NCI-H510A (cell line): ENCODE results near the gene ALG14.
"Not testable (repeated sequence)": the region's sequence is repeated elsewhere in the genome, so short reads cannot be mapped to it uniquely, and the experiment has no call there.

ENCODE experiments used
- DNase-seq: peaks from one replicate; lab custom pipeline; 2025; lab: John Stamatoyannopoulos, UW

ALG14 gene

DNA sequence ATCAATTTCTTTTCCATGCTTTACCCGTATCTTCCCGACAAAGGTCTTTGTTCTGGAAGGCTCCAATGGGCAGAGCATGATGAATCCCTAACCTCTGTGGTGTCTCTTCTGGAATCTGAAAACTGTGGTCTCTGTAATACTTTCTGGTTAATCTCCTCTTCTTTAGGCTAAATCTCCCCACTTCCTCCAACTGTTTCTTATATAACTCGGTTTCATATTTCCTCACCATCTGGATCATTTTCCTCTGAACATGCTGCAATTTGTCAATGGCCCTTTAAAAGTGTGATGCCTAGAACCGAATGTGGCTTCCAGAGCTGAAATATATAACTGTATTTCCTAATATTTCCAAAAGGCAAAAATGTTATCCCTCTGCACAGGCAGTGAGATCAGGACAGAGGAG lies 66.1 kb downstream of the ALG14 start:
- DNase-seq: no peak

DNA sequence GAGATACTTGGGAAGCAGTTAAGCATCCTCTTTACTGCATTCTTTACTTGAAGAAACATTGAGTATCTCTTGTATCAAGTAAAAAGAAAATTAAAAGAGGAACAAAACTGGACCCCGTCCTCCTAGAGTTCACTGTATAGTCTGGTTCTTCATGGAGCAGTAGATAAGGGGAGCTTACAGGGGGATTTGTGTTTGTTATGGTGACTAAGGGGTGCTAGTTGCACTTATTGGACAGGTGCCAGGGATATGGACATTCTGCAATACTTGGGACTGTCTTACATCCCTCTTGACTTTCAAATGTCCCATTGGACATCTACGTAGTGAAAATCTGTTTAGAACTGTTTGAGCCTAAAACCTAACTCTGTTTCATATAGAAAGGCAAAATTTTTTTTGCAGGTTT lies 67.2 kb downstream of the ALG14 start:
- DNase-seq: no peak

DNA sequence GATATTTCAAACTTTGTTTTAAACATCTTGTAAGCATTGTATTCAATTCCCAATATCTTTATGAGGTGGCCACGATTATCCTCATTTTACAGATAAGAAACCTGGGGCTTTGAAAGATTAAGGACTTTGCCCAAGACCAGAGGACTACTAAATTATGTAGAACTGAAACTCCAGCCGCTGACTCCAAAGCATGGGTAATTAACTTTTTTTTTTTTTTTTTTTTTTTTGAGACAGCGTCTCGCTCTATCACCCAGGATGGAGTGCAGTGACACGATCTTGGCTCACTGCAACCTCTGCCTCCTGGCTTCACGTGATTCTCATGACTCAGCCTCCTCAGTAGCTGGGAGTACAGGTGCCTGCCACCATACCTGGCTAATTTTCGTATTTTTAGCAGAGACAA lies 68.7 kb downstream of the ALG14 start:
- DNase-seq: no peak

DNA sequence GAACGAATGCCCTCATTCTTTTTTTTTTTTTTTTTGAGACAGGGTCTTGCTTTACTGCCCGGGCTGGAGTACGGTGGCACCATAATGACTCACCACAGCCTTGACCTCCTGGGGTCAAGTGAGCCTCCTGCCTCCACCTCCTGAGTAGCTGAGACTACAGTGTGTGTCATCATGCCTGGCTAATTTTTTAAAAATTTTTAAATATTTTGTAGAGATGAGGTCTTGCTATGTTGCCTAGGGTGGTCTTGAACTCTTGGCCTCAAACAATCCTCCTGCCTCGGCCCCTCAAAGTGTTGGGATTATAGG lies 69.4 kb downstream of the ALG14 start:
- DNase-seq: no peak

DNA sequence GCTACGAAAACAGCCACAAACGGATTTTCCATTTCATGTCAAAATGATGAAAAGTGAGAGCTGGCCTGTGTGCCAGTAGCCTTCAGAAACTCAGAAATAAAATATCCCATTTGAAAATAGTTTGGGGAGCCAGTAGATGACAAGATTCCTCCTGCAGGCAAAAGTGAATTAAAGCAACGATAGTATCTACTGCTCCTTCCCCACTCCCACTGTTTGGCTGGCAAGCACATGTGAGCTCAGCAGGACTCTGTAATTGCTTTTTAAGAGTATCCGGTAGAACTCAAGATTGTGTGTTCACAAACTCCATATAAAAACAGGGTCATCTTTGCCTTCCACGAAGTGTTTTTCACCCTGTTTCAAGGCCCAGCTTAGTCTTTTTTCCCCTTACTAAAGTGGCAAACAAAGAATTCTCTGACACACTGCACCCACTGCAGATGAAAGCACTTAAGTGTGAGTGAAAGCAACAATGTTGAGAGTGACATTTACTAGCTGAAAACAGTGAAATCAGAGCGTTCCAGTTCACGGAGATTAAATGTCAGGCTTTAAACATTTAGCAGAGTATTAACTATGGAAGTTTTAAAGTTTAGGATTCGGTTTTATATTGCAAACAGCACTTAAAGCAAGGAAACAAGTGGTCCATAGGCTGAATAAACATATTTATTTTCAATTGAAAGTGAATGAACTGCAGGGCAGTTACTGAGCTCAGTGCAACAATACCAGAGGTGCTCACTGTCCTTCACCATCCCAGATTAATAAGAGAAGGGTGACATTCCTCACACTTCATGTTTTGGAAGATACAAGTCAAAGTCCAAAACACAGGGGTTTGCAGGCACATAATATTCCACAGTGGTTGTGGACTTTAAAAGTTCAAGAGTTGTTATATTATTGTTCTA lies 70.0 kb downstream of the ALG14 start:
- DNase-seq: no peak

DNA sequence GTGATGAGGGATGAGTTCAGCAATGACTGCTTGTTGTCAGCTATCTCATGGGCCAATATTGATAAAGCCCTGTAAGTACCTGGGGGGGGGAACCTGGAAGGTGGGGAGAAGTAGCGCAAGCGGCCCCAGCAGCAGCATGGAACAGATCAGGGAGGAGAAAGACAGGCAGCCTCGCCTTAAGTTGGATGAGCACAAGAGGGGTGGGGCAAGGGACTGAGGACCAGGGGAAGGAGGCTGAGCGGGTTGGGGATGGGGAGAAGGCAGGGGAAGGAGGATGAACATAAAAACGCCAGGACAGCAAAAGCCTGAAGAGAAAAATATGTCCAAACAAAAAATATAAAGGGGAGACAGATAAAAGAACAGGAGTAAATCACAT lies 70.6 kb downstream of the ALG14 start:
- DNase-seq: no peak

DNA sequence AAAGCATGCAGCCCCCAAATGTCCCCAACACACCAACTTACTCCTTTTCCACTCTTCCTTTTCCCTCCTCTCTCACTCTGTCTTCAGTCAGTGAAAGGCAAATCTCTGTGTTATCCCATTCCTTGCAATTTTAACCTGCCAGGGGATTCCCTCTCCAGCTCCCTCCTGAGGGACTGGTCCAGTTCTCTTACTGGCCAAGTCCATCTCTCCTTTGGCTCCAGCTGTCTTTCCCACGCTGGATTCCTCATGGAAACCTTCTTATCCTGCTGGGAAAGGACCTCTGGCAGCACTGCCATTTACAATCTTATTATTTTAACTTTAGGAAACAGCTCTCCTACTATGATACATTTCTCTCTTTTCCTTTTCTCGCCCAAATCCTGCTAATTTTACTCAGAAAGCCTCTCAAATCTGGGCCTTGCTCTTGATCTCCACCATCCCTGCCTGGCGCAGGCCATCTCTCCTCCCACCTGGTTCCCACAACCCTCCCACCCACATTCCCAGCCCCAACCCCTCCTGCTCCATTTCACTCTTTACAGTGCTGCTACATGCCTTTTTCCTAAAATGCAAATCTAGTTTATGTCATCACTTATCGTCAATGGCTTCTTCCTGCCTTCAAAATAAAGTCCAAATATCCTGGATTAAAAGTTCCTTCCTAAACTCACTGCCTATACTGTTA lies 73.2 kb downstream of the ALG14 start:
- no peak for DNase-seq

DNA sequence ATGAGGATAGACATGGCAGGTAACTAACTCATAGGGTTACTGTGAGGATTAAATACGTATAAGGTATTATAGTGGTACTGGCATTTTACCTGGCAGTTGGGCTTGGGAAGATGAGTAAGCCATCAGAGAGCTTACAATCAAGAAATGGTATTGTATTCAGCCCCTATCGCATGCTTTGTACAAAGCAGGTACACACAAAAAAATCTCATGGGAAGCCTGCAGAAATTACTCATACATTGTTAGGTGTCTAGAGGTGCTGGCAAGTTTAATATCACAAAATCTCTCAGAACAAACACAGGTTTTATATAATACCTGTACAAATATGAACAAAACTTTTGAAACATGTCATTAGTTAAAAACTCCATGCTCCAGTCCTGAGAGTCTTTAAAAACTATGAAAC lies 74.0 kb downstream of the ALG14 start:
- DNase-seq: no peak

DNA sequence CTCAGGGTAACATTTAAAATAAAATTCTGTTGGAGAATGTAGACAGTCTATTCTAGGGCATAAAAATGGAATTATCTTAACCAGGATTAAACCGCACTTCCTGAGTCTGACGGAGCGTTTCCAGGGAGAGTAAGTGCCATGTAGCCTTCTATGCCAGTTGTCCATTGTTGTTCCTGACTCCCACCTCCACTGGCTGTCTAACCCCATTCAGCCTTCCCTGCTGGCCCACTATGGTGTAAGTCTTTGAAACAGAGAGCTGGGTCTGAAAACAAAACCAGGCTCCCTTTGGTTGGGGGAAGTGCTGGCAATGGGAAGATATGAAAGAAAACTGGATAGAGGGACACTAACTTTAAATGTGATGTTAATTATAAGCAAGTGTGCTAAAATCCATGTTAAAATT lies 74.6 kb downstream of the ALG14 start:
- no peak for DNase-seq

DNA sequence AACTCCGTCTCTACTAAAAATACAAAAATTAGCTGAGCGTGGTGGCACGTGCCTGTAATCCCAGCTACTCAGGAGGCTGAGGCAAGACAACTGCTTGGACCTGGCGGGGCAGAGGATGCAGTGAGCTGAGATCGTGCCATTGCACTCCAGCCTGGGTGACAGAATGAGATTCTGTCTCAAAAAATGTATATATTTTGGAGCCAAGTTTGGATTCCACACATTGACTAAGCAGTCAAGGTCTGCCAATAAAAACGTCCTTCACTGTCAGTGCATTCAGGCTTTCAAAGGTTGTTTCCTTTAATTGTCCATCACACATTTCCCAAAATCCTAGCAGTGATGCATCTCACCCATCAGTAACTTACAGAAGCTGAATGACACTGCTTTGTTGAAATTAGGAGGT lies 77.2 kb downstream of the ALG14 start:
- not testable (repeated sequence) for DNase-seq

DNA sequence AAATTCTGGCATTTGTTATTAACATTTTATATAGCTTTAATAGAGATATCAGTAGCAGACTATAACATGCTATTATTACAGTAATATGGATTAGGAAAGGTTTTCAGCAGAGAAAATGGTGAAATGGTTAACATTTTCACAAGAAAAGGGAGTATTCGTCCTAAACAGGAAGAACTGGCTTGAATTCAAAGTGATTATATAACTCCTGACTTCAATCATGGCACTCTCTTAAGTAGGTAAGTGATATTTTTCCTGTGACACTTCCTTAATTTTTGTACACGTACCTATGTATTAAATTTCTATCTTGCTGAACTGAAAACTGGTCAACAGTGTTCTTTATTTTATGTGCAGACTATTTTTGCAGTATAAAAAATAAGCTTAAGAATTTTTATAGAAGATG lies 77.9 kb downstream of the ALG14 start:
- no peak for DNase-seq

DNA sequence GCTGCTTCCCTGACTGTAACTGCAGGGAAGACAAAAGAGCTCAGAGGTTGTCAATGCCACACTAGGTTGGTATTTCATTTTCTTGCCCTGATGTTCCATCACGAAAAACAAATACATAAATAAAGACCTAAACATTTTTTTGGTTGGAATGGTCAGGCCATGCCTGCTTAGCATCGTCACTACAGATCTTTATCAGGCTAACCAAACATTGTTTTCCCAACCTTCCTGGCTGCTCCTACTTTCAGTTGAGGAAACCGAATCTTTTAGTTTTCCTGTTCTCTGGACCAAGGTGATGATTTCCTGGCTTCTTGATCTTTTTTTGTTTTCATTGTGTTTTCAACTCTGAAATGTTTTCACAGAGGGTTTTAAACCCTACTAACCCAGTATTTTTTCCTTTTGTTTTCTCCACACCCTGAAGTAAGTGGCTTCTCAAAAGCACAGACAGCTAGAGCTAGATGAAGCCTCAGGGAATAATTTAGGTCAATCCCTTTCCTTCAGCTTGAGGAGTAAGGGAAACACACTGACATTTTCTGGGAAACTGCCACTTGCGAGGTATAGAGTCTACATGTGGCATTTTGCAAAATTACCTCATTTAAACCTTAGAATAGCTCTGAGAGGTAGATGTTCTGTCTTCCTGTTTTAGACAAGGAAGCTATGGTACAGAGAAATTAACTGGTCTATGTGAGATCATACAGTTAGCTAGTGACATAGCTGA lies 78.7 kb downstream of the ALG14 start:
- DNase-seq: no peak

DNA sequence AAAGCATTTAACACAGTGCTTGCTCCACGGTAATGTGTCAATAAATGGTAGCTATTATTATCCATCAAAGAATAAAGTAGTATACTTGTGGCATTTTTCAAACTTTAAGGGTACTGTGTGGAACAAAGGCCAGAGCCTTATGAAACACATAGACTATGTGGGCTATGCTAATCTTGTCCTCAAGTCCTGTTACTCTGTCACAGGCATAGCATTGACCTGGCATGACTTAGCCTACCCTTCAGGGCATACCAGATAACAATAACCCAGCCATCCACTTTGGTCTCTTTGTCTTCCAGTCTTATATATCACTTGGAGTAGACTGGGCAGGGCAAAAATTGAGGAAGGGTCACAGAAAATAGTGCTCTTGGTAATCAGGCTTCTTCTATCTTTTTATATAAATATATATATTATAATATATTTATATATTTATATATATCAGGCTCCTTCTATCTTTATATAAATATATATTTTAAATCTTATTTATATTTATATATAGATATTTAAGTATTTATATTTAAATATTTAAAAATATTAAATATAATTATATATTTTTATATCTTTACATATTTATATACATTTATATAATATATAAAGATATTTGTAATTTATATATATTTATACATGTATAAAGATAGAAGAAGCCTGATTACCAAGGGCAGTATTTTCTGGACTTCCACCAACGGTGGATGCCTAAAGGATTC lies 79.7 kb downstream of the ALG14 start:
- DNase-seq: no peak

DNA sequence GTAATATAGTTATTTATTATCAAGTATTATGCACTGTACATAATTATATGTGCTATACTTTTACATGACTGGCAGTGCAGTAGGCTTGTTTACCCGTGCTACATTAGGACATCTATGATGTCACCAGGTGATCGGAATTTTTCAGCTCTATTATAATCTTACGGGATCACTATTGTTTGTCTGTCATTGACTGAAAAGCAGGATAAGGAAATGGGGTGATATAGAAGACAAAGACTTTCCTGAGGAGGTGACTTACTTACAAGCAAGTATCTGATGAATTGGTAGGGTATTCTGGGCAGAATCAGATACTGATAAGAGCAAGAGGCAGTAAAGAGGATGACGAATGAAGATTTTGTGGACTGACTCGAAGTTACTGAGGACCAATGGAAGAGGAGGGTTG lies 80.6 kb downstream of the ALG14 start:
- DNase-seq: no peak

DNA sequence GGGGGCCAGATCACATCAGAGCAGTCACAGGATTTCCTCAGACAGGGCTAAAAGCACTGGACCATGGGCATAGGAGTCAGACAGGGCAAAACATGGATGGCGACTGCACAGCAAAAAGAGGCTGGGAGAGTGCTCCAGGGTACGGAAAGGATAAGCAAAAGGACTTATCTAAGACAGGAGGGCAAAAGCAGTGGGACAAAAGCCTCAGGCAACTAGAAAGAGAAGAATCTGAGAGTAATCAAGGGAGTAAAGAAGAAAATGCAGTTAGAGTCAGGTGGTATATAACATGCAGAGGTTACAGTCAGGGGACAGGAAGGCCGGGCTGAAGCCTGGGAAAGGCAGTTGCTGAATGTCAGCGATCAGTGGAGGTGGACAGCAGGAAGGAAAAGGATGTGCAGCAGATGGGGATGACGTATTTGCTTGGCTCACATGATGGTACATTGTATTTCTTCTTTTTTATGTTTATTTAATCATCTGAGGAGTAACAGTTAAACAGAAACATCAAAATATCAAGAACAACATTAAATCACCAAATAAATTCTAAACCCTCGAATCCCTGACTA lies 82.8 kb downstream of the ALG14 start:
- no peak for DNase-seq

DNA sequence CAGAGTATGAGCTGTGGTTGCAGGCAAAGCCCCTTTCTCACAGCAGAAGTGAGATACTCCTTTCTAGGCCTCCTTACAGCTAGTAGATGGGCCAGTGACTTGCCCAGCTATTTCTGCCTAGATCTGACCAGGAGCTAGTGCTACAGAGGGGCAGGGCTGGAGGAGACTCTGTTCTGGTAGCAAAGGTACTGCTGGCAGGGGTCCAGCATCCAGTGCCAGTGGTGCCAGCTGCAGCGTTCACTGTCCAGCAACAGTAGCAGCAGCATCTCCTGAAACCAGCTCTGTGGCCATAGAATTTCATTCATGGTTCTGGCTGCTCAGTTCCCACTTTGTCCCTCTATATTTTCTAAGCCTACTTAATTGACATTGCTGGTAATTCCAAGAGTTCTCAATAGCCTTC lies 83.4 kb downstream of the ALG14 start:
- DNase-seq: no peak

DNA sequence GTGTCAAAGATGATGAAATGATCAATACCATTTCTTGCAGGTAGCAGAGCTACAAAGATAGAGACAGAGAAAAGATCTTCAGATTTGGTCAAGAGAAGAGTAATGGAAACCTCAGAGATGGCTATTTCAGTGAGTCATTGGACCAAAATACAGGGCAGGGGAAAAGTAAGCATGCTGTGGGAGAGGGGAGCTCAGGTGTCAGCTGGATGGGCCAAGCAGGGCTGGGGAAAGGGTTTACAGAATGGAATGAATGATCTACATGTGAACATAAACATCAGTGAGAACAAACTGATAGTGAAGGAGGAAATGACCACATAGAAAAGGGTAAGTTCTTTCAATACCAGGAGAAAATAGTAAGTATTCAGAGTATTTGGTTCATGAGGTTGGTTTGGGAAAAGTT lies 84.4 kb downstream of the ALG14 start:
- DNase-seq: no peak

DNA sequence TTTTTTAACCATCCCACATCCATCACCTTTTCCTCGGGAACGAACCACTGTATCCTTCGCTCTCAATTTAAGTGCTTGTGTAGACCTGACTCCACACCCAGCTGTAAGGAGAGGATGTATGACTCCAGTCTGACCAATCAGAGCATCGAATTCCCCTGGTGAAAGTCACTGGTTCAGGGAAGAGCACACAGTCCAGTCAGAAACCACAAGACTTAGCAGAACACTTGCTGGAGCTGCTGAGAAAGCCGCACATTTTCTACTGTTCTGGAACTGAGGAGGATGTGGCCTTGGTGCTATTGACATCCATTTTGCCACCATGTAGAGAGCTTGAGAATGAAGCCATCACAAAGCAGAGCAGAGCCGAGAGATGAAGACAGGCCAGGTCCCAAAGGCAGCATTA lies 86.0 kb downstream of the ALG14 start:
- DNase-seq: no peak

DNA sequence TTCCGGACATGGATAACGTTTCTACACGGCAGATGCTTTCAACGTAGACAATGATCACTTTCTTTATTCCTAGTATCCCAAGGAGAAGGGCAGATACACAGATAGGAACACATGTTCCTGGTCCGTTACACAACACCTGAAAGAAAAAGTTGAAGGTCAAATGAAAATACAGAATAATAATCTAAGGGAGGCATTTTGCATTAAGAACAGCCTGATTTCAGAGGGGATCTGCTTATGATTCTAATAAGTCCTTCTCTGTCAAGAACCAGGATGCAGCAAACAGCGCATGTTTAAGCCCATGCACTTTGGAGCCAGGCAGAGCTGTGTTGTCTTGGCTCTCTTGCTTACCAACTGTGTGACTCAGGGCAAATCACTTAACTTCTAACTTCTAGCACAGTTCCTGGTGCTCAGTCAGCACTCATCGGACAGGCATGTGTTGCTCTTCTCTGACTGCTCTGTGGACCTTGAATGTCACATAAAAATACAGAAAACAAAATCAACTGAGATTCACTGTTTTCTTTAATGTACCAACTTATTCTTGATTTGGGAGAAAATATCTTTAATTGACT lies 89.5 kb downstream of the ALG14 start:
- DNase-seq: no peak

DNA sequence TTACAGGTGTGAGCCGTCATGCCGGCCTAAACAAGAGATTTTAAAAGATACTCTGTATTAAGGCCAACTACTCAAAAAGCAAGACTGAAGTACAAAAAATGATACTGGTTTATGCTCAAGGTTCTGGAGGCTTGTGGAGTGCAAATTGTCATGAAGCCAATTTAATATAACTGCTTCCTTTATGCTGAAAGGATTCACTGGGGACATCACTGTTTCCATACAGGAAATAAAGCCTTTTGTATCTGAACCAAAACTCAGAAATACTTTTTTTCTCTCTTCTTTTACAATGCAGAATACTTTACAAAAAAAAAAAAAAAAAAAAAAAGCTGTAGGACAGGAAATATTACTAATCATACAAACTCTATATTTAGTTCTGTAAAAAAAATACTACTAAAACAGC lies 90.4 kb downstream of the ALG14 start:
- no peak for DNase-seq

DNA sequence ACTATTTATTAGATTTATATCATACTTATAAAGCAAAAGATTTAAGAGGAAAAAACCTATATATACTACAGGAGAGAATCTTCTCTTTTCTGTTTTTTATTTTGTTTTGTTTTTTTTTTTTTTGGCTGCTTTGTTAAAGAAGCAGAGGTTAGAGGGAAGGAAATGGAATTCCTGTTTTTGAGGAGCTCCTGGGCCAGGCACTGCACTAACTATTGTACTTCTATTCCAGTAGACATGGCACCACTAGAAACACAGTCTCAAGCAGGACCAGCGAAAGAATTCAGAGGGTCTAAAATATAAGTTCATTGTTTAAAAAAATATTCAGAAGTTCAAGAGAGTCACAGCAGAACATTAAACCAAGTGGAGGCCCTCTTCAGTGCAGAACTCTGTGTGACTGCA lies 91.2 kb downstream of the ALG14 start:
- DNase-seq: no peak
